Liver (tissue), 3 donors: ENCODE measurements around the gene GPR183.

Experiments
- CTCF ChIP-seq: fragments of 150-350 bp; IDR thresholded peaks from 2 replicates; pipeline ENCODE4 v1.5.1; 2017; ENCODE audit warnings: improper control_type of control experiment, low read depth, low read length; ENCODE audit not compliant: missing input control
- NR2F2 ChIP-seq: IDR thresholded peaks from 2 replicates; pipeline ENCODE4 v1.6.1; 2016; ENCODE audit warnings: antibody characterized with exemption
- YY1 ChIP-seq: IDR thresholded peaks from 2 replicates; pipeline ENCODE4 v1.6.1; 2016; ENCODE audit warnings: antibody characterized with exemption, mild to moderate bottlenecking
- donor health status: healthy.
- donor health status: healthy.

GRCh38 chr13:99335603-99336002, 28.4 kb upstream of the GPR183 start:
- TF ChIP-seq CTCF (no peak), NR2F2 (no peak), YY1 (no peak)
